Upper lobe of left lung (tissue), 4 donors: ENCODE results near the gene LDLRAD3.

Experiments
- EP300 ChIP-seq, 4 donors: sonication (generic); formaldehyde crosslinking; IDR thresholded peaks; one replicate each; pipeline ENCODE4 v1.5.1; 2017; ENCODE audit warnings: antibody characterized with exemption in 4 of 4, control low read depth in 2 of 4
- POLR2A ChIP-seq, 4 donors: fragments of 450-650 bp; IDR thresholded peaks; one replicate each; pipeline ENCODE4 v1.5.1; 2016 to 2017; ENCODE audit warnings: antibody characterized with exemption in 4 of 4, mild to moderate bottlenecking in 2 of 4
- POLR2AphosphoS5 ChIP-seq, 2 donors: sonication (generic); formaldehyde crosslinking; IDR thresholded peaks; one replicate each; pipeline ENCODE4 v1.5.1; 2017; ENCODE audit warnings: antibody characterized with exemption in 2 of 2
- TF ChIP-seq, protein P1 (sequence below), 6 experiments: fragments of 450-650 bp in 4 of 6; fragments of 200-600 bp in 2 of 6; sonication (generic) in 2 of 6; IDR thresholded peaks; one replicate each; pipeline ENCODE4 v1.5.1; 2016 to 2019; ENCODE audit warnings: antibody characterized with exemption in 6 of 6

DNA sequence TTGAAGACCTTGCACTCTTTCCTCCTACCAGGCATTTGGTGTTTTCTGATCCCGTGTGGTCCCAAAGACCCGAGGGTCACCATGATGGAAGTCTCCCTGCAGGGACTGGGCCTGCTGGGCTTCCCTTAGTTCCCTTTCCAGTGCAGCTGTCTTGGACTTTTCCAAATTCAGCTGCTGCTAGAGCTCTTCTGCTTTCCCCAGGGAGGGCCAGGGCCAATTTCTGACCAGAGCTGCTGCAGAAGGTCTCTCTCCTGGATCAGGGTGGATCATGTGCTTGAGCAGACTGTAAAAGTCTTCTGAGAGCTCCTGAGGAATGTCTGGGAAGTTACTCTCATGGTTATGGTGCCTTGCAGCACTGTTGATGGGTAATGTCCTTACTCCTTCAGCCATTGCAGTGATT lies 23.2 kb downstream of the LDLRAD3 start:
- TF ChIP-seq POLR2A (IDR thresholded peaks at IDR 0.05): no peak
- no peak for TF ChIP-seq POLR2AphosphoS5 (IDR thresholded peaks at IDR 0.05)
- TF ChIP-seq, protein P1, sequence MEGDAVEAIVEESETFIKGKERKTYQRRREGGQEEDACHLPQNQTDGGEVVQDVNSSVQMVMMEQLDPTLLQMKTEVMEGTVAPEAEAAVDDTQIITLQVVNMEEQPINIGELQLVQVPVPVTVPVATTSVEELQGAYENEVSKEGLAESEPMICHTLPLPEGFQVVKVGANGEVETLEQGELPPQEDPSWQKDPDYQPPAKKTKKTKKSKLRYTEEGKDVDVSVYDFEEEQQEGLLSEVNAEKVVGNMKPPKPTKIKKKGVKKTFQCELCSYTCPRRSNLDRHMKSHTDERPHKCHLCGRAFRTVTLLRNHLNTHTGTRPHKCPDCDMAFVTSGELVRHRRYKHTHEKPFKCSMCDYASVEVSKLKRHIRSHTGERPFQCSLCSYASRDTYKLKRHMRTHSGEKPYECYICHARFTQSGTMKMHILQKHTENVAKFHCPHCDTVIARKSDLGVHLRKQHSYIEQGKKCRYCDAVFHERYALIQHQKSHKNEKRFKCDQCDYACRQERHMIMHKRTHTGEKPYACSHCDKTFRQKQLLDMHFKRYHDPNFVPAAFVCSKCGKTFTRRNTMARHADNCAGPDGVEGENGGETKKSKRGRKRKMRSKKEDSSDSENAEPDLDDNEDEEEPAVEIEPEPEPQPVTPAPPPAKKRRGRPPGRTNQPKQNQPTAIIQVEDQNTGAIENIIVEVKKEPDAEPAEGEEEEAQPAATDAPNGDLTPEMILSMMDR (IDR thresholded peaks at IDR 0.05): no peak
- no peak for TF ChIP-seq EP300 (IDR thresholded peaks at IDR 0.05)
